Kidney glomerular epithelial cell (primary cell): ENCODE results near the gene CACNB2.

ENCODE experiments used
- DNase-seq: peaks from one replicate; lab custom pipeline; 2025; lab: John Stamatoyannopoulos, UW

CACNB2 gene

GRCh38 chr10:18293536-18294510 lies 153.6 kb downstream of the CACNB2 start:
- no peak for DNase-seq

- no peak for DNase-seq
Measured at GRCh38 chr10:18294633-18295032, 154.4 kb downstream of the CACNB2 start.

- no peak for DNase-seq
Measured at GRCh38 chr10:18297659-18298058, 157.4 kb downstream of the CACNB2 start.

DNA sequence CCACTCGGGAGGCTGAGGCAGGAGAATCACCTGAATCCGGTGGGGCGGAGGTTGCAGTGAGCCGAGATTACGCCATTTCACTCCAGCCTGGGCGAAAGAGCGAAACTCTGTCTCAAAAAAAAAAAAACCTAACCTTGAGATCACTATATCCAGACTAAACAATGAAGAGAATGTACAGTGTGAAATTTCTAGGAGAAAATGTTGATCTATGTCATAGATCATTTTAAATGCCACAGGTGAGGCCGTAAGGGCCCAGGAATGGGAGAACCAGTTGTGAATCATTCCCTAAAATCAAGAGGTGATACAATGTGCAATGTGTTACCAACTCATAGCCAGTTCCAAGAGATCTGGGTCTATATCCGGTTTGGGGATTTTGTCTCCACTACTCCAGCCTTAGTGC lies 158.0 kb downstream of the CACNB2 start:
- DNase-seq = no peak

DNA sequence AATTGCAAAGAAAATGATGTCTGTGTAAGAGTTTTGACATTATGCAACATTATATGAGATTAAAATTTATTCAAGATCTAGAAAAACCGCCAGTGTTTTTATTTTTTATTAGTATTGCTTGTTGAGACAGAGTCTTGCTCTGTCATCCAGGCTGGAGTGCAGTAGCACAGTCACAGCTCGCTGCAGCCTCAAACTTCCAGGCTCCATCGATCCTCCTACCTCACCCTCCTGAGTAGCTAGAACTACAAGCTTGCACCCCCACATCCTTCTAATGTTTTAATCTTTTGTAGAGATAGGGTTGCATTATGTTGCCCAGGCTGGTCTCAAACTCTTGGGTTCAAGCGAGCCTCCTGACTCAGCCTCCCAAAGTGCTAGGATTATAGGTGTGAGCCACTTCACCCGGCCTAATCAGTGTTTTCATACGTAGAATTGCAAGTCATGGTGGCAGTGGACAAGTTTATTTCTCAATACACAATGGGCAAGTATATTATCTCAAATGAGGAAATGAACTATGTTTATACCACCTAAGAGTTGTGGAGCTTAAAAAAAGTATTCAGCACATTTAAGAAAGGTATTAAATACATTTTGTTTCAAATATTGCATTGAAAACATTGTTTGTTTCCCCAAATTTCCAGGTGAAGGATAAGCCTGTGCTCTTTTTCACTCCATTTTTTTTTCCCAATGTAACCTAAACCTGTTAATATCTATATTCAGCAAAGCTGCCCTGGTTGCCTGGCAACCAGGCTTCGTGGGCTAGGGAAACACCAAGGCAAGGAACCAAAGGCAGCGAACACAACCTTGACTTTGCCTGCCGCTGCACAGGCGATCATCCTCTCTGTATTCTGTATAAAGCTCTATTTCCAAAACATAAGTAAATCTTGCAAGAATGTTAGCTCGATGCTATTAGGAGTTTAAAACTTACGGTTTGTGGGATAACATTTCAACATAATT lies 163.9 kb downstream of the CACNB2 start:
- no peak for DNase-seq

- DNase-seq = no peak
Measured at GRCh38 chr10:18306031-18306430, 165.8 kb downstream of the CACNB2 start.

- no peak for DNase-seq
Measured at GRCh38 chr10:18308600-18308999, 168.4 kb downstream of the CACNB2 start.

DNA sequence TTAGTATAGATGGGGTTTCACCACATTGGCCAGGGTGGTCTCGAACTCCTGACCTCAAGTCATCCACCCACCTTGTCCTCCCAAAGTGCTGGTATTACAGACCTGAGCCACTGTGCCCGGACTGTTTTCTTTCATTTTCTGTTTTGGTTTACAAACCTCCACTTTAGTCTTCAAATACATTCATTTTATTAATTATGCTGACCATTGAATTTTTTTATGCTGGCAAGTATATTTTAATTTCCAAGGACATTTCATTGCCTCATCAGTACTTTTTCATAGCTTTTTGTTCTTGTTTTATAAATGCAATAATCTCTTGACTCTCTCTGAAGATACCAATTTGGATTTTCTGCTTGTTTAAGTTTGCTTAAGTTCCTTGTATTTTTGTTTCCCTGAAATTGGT lies 170.5 kb downstream of the CACNB2 start:
- no peak for DNase-seq

DNA sequence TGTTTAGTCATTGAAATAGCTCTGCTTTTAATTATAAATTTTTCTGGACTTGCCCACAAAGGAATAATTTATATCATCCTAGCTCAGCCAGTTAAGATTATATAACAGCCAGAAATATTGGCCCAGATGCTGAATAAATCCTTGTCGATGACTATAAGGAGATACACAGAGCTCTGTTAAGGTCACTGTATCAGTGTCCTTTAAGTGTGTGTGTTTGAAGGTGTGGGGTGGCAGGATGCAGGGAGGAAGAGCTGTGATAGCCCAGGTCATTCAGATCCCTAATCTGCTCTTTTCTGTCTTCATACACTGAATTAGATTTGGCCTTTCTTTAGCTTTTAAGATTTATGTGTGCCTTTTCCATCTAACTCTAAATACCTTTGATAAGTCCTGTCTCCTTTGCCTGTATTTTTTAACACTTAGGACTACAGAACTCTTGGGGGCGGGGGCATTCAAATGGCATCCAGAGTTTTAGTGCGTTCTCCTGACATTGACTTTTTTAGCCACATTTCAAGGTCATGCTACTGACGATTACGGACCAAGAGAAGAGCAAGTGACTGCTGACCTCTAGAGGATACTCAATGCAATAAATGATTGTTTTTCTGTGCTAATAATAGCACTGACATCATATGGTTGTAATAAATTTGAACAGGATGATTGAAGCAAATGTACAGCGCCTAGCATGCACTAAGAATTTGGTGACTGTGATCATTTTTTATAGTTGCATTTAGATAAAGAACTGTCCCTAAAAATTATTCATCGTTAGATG lies 172.3 kb downstream of the CACNB2 start:
- DNase-seq = peak; percentile 61

DNA sequence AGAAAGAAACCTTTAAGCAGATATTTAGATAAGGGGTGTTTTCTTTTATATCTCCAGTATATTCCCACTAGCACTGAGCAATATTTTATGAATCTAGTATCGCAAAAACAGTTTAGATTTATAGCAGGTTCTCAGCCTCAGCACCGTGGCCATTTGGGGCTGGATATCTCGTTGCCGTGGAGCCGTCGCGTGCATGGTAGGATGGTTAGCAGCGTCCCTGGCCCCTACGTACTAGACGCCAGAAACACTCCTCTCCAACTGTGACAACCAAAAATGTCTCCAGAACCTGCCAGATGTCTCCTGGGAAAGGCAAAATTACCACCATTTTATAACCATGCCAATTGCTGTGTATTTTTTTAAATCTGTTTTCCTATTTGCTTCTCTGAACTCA lies 172.9 kb downstream of the CACNB2 start:
- no peak for DNase-seq

GRCh38 chr10:18313626-18314025 lies 173.4 kb downstream of the CACNB2 start:
- DNase-seq = peak; percentile 26

DNA sequence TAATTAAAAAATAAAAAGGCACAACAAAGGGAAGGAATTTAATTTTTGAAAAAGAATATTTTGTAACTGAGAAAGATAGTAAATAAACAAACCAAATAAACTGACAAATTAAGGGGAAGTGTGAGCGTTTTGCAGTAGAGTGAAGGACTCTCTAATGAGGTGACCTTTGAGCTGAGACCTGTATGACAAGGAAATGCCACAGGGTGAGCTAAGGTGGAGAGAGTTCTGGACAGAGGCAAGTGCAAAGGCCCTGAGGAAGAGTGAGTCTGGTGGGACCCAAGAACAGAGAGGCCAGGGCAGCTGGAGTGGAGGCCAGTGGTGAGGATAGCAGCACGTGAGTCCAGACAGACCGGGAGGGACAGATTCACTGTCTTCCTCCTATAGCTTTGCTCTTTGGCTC lies 179.4 kb downstream of the CACNB2 start:
- no peak for DNase-seq

DNA sequence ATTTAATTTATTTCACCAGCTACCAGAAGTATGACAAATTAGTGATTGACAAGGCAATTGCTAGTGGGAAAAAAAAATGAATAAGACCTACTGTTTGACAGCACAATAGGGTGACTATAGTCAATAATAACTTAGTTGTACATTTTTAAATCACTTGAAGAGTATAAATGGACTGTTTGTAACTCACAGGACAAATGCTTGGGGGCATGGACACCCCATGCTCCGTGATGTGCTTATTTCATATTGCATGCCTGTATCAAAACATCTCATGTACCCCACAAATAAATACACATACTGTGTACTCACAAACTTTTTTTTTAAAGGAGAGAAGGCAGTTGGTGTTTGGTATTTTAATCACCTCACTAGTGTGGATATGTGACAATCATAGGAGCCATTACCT lies 181.1 kb downstream of the CACNB2 start:
- DNase-seq = no peak

- peak; percentile 26 for DNase-seq
Measured at GRCh38 chr10:18323916-18324315, 183.7 kb downstream of the CACNB2 start.

- DNase-seq = no peak
Measured at GRCh38 chr10:18325410-18325809, 185.2 kb downstream of the CACNB2 start.

DNA sequence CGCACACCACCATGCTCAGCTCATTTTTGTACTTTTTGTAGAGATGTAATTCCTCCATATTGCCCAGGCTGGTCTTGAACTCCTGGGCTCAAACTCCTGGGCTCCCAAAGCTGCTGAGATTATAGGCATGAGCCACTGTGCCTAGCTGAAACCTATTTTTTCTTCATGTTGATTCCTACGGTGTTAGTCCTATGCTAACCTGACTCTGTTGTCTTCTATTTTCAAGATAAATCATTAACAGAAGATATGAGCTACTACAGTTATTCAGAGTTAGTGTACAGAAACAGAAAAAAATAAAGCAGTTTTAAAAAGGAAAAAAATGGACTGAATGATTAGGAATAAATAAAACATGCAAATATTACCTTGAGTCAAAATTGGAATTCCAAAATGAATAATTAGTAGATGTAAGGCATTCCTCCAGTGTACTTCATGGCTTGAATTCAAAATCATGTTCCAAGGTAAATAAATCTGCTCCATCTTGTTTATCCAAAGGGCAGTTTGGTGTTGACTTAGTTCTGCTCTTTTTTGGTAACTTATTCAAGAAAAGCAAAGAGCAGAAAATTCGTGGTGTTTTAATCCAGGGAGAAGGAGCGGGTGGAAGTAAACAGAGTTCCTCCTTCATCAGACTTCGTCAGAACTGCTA lies 185.8 kb downstream of the CACNB2 start:
- peak; percentile 65 for DNase-seq

DNA sequence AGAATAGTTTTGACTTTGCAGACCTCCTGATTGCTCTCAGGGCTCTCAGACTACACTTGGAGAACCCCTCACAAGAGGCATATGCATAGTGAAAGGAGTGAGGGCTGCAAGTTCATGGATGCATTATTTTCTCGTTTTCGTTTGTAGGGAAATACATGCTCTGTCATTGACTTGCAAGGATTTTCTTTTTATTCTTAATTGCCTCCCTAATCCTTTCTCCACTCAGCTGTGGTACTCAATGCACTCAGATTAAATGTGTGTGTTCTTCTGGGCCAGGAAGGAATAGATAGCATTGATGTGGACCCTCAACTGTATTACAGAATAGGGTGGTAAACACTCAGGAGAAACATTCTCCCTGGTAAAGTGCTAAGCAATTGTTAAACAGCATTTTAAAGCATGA lies 188.7 kb downstream of the CACNB2 start:
- DNase-seq = no peak

DNA sequence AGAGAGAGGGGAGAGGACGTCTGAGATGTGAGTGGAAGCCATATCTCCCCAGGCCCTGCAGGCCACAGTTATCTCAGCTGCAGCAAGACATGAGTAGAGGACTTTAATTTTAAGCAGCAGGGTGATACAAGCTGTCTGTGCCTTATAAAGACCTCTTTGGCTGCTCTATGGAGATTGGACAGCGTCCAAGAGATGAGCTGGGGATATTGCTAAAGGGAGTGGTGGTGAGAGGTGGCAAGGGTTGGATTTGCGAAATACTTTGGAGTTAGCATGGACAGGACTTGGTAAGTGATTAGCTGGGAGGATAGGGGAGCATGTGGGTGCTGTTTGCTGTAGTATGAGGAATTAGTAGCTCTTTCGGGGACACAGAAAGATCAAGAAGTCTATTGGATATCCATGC lies 191.8 kb downstream of the CACNB2 start:
- DNase-seq = no peak

DNA sequence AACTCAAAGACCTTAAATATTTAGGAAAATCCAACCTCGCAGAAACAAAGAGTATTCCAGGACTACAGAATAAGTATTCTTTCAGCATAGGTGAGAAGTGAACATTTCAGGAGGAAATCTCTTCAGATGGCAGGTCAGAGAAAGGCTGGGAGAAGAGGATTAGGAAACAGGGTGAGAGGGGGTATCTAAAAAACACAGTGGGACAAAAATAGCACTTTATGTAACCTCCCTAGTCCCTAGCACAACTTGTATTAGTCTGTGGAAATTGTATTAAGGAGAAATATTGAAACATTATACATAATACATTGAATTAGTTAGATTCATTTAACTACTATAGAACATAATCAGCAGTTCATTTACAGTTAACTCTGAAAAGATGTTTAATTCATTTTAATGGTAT lies 192.3 kb downstream of the CACNB2 start:
- no peak for DNase-seq

- DNase-seq = no peak
Measured at GRCh38 chr10:18333621-18334020, 193.4 kb downstream of the CACNB2 start.

GRCh38 chr10:18334116-18334867 lies 194.1 kb downstream of the CACNB2 start:
- DNase-seq = no peak
